GM12801 (cell line): ENCODE results near the gene ZNF175.

Experiments used
- TF ChIP-seq, protein P1 (sequence below): IDR thresholded peaks from one replicate; pipeline ENCODE4 v1.5.1; 2011; ENCODE audit warnings: control low read depth; ENCODE audit not compliant: insufficient read length; ENCODE audit errors: extremely low read depth

ZNF175 gene

DNA sequence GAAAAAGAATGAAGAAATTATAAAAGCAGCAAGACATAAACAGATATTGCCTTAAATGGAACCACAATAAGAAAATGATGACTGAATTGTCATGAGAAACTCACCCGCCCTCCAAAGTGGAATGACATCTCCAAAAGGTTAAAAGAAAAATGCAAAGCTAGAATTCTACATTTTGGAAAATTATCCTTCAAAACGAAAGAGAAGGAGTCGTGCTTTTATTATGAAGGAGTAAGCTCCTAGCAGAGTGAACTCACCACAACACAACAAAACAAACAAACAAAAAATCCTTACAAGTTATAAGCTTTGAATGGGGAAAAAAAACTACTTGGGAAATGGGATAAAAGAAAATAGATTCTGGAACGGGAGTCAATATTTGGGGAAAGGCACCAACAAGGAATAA is 68.8 kb downstream of the ZNF175 start:
- TF ChIP-seq, protein P1, sequence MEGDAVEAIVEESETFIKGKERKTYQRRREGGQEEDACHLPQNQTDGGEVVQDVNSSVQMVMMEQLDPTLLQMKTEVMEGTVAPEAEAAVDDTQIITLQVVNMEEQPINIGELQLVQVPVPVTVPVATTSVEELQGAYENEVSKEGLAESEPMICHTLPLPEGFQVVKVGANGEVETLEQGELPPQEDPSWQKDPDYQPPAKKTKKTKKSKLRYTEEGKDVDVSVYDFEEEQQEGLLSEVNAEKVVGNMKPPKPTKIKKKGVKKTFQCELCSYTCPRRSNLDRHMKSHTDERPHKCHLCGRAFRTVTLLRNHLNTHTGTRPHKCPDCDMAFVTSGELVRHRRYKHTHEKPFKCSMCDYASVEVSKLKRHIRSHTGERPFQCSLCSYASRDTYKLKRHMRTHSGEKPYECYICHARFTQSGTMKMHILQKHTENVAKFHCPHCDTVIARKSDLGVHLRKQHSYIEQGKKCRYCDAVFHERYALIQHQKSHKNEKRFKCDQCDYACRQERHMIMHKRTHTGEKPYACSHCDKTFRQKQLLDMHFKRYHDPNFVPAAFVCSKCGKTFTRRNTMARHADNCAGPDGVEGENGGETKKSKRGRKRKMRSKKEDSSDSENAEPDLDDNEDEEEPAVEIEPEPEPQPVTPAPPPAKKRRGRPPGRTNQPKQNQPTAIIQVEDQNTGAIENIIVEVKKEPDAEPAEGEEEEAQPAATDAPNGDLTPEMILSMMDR = no peak

DNA sequence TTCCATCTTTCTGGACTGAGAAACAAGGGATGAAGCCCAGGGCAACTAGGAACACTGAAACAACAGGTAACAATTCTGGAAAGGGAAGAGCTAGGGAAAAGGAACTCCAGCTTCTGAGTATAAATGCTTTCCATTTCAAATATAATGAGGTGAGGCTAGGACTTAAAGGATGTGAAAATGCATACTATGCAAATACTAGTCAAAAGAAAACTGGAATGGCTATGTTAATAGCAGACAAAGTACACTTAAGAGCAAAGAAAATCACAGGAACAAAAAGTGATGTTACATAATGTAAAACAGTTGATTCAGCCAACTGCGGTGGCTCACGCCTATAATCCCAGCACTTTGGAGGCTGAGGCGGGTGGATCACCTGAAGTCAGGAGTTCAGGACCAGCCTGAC is 69.3 kb downstream of the ZNF175 start:
- TF ChIP-seq, protein P1 = no peak

DNA sequence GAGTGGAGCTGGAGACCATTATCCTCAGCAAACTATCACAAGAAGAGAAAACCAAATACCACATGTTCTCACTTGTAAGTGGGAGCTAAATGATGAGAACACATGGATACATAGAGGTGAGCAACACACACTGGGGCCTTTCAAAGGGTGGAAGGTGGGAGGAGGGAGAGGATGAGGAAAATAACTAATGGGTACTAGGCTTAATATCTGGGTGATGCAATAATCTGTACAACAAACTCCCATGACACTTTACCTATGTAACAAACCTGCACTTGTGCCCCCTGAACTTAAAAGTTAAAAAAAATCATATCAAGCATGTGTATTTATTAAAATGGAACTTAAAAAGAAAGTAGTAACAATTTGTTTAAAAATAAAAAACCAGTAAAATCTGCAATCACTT is 70.6 kb downstream of the ZNF175 start:
- TF ChIP-seq, protein P1 = no peak
